Sigmoid colon (tissue), 4 donors: ENCODE data around the gene PCSK2.

Experiments used
- EP300 ChIP-seq, 4 donors: sonication (generic); formaldehyde crosslinking; IDR thresholded peaks; one replicate each; pipeline ENCODE4 v1.6.1; 2017; ENCODE audit warnings: antibody characterized with exemption in 4 of 4
- POLR2A ChIP-seq, 2 donors: fragments of 450-650 bp; IDR thresholded peaks; one replicate each; pipeline ENCODE4 v1.6.1; 2016; ENCODE audit warnings: antibody characterized with exemption in 2 of 2, mild to moderate bottlenecking in 2 of 2, moderate library complexity in 2 of 2
- POLR2AphosphoS5 ChIP-seq, 4 donors: sonication (generic); formaldehyde crosslinking; IDR thresholded peaks; one replicate each; pipeline ENCODE4 v1.6.1; 2017; ENCODE audit warnings: antibody characterized with exemption in 4 of 4
- TF ChIP-seq, protein P1 (sequence below), 4 experiments: fragments of 450-650 bp in 3 of 4; fragments of 200-600 bp in 1 of 4; IDR thresholded peaks; one replicate each; pipeline ENCODE4 v1.5.1; 2016 to 2019; ENCODE audit warnings: antibody characterized with exemption in 4 of 4, mild to moderate bottlenecking in 3 of 4, moderate library complexity in 2 of 4

DNA sequence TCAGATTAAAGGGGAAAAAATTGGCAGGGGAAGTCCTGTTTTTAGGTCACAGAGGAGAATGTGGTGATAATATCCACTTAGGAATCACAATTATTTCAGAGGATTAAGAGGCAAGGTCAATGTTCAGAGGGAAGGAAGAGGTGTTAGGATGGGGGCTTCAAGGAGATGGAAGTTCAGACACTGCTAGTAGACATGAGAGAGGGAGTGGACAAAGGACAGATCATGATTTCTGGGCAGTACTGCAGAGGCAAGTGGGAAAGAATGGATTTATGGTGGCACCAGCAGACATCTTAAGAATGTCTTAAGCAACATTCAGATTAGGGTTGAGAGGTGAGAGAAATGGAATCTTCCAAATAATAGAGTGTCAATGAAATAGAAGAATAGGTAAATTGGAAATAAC is 9.9 kb downstream of the PCSK2 start:
- TF ChIP-seq, protein P1, sequence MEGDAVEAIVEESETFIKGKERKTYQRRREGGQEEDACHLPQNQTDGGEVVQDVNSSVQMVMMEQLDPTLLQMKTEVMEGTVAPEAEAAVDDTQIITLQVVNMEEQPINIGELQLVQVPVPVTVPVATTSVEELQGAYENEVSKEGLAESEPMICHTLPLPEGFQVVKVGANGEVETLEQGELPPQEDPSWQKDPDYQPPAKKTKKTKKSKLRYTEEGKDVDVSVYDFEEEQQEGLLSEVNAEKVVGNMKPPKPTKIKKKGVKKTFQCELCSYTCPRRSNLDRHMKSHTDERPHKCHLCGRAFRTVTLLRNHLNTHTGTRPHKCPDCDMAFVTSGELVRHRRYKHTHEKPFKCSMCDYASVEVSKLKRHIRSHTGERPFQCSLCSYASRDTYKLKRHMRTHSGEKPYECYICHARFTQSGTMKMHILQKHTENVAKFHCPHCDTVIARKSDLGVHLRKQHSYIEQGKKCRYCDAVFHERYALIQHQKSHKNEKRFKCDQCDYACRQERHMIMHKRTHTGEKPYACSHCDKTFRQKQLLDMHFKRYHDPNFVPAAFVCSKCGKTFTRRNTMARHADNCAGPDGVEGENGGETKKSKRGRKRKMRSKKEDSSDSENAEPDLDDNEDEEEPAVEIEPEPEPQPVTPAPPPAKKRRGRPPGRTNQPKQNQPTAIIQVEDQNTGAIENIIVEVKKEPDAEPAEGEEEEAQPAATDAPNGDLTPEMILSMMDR (IDR thresholded peaks at IDR 0.05) = no peak
- TF ChIP-seq POLR2A (IDR thresholded peaks at IDR 0.05) = no peak
- TF ChIP-seq EP300 (IDR thresholded peaks at IDR 0.05) = no peak
- TF ChIP-seq POLR2AphosphoS5 (IDR thresholded peaks at IDR 0.05) = no peak
